B cell (primary cell): Measurements from ENCODE around the gene PHPT1.
"Not testable (repeated sequence)": the region's sequence is repeated elsewhere in the genome, so short reads cannot be mapped to it uniquely, and the experiment has no call there.

Experiments used
- EZH2 ChIP-seq: IDR thresholded peaks from 2 replicates; pipeline ENCODE4 v1.6.1; 2012; ENCODE audit warnings: borderline replicate concordance, low read depth, mild to moderate bottlenecking, moderate library complexity, low read length; ENCODE audit not compliant: insufficient read depth, poor library complexity, severe bottlenecking
- TF ChIP-seq, protein P1 (sequence below): fragments of 200-600 bp; IDR thresholded peaks from one replicate; pipeline ENCODE4 v1.8.0; 2022; ENCODE audit warnings: antibody characterized with exemption, mild to moderate bottlenecking

DNA sequence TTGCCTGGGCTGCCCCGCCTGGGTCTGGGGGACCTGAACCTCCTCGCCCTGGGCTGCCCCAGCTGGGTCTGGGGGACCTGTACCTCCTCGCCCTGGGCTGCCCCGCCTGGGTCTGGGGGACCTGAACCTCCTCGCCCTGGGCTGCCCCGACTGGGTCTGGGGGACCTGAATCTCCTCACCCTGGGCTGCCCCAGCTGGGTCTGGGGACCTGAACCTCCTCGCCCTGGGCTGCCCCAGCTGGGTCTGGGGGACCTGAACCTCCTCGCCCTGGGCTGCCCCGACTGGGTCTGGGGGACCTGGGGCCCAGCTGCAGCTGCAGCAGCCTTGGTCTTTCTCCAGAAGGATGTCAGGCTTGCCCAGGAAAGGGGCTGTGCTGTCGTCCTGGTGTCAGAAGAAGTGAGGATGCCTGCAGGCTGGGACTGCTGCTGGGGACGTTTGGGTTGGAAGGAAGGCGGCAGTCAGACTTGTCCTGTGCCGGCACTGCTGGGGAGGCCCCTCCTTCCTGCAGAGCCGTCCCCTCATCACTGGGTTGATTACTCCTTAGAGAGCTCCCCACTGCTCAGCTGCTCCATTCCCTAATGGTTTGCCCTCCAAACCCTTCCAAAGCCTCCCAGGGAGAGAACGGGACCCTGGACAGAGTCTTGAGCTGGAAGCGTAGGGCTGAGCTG, 15.7 kb upstream of the PHPT1 start:
- TF ChIP-seq, protein P1, sequence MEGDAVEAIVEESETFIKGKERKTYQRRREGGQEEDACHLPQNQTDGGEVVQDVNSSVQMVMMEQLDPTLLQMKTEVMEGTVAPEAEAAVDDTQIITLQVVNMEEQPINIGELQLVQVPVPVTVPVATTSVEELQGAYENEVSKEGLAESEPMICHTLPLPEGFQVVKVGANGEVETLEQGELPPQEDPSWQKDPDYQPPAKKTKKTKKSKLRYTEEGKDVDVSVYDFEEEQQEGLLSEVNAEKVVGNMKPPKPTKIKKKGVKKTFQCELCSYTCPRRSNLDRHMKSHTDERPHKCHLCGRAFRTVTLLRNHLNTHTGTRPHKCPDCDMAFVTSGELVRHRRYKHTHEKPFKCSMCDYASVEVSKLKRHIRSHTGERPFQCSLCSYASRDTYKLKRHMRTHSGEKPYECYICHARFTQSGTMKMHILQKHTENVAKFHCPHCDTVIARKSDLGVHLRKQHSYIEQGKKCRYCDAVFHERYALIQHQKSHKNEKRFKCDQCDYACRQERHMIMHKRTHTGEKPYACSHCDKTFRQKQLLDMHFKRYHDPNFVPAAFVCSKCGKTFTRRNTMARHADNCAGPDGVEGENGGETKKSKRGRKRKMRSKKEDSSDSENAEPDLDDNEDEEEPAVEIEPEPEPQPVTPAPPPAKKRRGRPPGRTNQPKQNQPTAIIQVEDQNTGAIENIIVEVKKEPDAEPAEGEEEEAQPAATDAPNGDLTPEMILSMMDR = not testable (repeated sequence)
- TF ChIP-seq EZH2 = not testable (repeated sequence)
